ENCODE measurements around the gene EFEMP1.

GRCh38 chr2:55916473-55917049, 7.0 kb downstream of the EFEMP1 start:
- TF ChIP-seq ZNF816 (CRISPR knock-in tag; IDR thresholded peaks at IDR 0.05; ENCODE audit: borderline replicate concordance) (no peak), NR2C2 (CRISPR knock-in tag; IDR thresholded peaks at IDR 0.05; ENCODE audit: borderline replicate concordance) (no peak), SNAPC5 (CRISPR knock-in tag; IDR thresholded peaks at IDR 0.05; ENCODE audit: borderline replicate concordance) (no peak), ATF3 (CRISPR knock-in tag; IDR thresholded peaks at IDR 0.05) (no peak), ARID5B (CRISPR knock-in tag; IDR thresholded peaks at IDR 0.05) (no peak), ZNF24 (IDR thresholded peaks at IDR 0.05) (no peak), FOXK1 (CRISPR knock-in tag; IDR thresholded peaks at IDR 0.05; ENCODE audit: borderline replicate concordance, low read depth) (no peak), MXI1 (IDR thresholded peaks at IDR 0.05; ENCODE audit: borderline replicate concordance, low read depth, low read length) (no peak), MTF1 (CRISPR knock-in tag; IDR thresholded peaks at IDR 0.05) (no peak), PHF20 (CRISPR knock-in tag; IDR thresholded peaks at IDR 0.05) (no peak), ZNF264 (CRISPR knock-in tag; IDR thresholded peaks at IDR 0.05) (no peak), SUZ12 (IDR thresholded peaks at IDR 0.05; ENCODE audit: low read depth, low read length) (no peak)
